H1 (cell line): ENCODE measurements around the gene SAFB. TPM values are rescaled to one million over a fixed set of nuclear protein-coding genes. Genes with fewer than 3 reads are reported as not detected.

Source experiments
- CTCF ChIA-PET: fragments of 300-600 bp; sonication (Branson Sonifier 250); formaldehyde crosslinking; loops from one replicate; lab custom pipeline; 2021; ENCODE audit not compliant: partially characterized antibody; lab: Charles Lee
- POLR2A ChIA-PET: fragments of 300-600 bp; sonication (Branson Sonifier 250); formaldehyde crosslinking; loops from one replicate; lab custom pipeline; 2021; ENCODE audit warnings: inconsistent platforms; ENCODE audit not compliant: partially characterized antibody; lab: Charles Lee
- DNase-seq, 2 experiments: peaks; one replicate each; pipeline versions ENCODE4 v3.0.0 to v3.0.0-alpha.2; 2010 to 2022; ENCODE audit warnings: low spot score in 2 of 2, low read depth in 1 of 2, mixed read lengths in 1 of 2
- FAIRE-seq: peaks from 2 replicates; lab custom pipeline; 2011; peaks lifted over from hg19 to GRCh38; lab: Jason Lieb, UNC
- H2AFZ ChIP-seq: 2 replicates; pipeline ENCODE4 v1.8.1; 2012; ENCODE audit warnings: low read length, inconsistent platforms
- H2AK5ac ChIP-seq: 2 replicates; pipeline ENCODE4 v1.6.1; 2013; ENCODE audit warnings: low read depth, low read length
- H2BK120ac ChIP-seq: replicated peaks from 2 replicates; pipeline ENCODE3; 2013; ENCODE audit warnings: low read depth, low read length, inconsistent platforms
- H2BK12ac ChIP-seq: 2 replicates; pipeline ENCODE4 v1.6.1; 2013; ENCODE audit warnings: low read depth, low read length
- H2BK15ac ChIP-seq: 2 replicates; pipeline ENCODE4 v1.6.1; 2013; ENCODE audit warnings: low read length
- H2BK20ac ChIP-seq: 2 replicates; pipeline ENCODE4 v1.6.1; 2013; ENCODE audit warnings: low read length
- H2BK5ac ChIP-seq: 2 replicates; pipeline ENCODE4 v1.6.1; 2013; ENCODE audit warnings: low read depth, low read length
- H3K14ac ChIP-seq: 2 replicates; pipeline ENCODE4 v1.6.1; 2013; ENCODE audit warnings: inconsistent platforms; ENCODE audit not compliant: insufficient read length
- H3K18ac ChIP-seq: 2 replicates; pipeline ENCODE4 v1.6.1; 2013; ENCODE audit warnings: low read length; ENCODE audit errors: extremely low read depth
- H3K23ac ChIP-seq: 2 replicates; pipeline ENCODE4 v1.6.1; 2013; ENCODE audit warnings: inconsistent platforms; ENCODE audit not compliant: insufficient read length
- H3K23me2 ChIP-seq: 2 replicates; pipeline ENCODE4 v1.6.1; 2013; ENCODE audit warnings: low read depth, low read length
- H3K27ac ChIP-seq: 2 replicates; pipeline ENCODE4 v1.6.1; 2011; ENCODE audit warnings: low read depth, low read length, inconsistent platforms
- H3K27me3 ChIP-seq, 4 experiments: replicated peaks in 1 of 4; 1 replicate in 1 of 4; 2 replicates in 3 of 4; pipeline versions ENCODE4 v1.6.1 to v1.8.1; 2011 to 2013; ENCODE audit warnings: low read length in 3 of 4, mild to moderate bottlenecking in 3 of 4, inconsistent platforms in 2 of 4, mixed read lengths in 2 of 4, moderate library complexity in 1 of 4; ENCODE audit not compliant: control insufficient read depth in 3 of 4, insufficient read depth in 3 of 4; ENCODE audit errors: extremely low read depth in 1 of 4
- H3K36me3 ChIP-seq, 4 experiments: 2 replicates each; pipeline versions ENCODE4 v1.6.1 to v1.8.1; 2011 to 2013; ENCODE audit warnings: mild to moderate bottlenecking in 4 of 4, low read length in 3 of 4, moderate library complexity in 2 of 4, control low read depth in 1 of 4, inconsistent platforms in 1 of 4; ENCODE audit not compliant: insufficient read depth in 4 of 4, control insufficient read depth in 2 of 4
- H3K4ac ChIP-seq: replicated peaks from 2 replicates; pipeline ENCODE3; 2013; ENCODE audit warnings: low read length, low read depth, mixed read lengths, inconsistent platforms; ENCODE audit not compliant: insufficient read length
- H3K4me1 ChIP-seq, 4 experiments: replicated peaks in 1 of 4; 1 replicate in 1 of 4; 2 replicates in 3 of 4; pipeline versions ENCODE4 v1.6.1 to v1.8.1; 2011 to 2013; ENCODE audit warnings: low read length in 3 of 4, inconsistent platforms in 2 of 4, mixed read lengths in 1 of 4; ENCODE audit not compliant: insufficient read depth in 4 of 4, control insufficient read depth in 3 of 4
- H3K4me2 ChIP-seq, 2 experiments: 2 replicates each; pipeline versions ENCODE4 v1.6.1 to v1.8.1; 2011 to 2013; ENCODE audit warnings: low read depth in 2 of 2, low read length in 2 of 2, control low read depth in 1 of 2, inconsistent platforms in 1 of 2, mild to moderate bottlenecking in 1 of 2; ENCODE audit not compliant: insufficient read depth in 1 of 2
- H3K4me3 ChIP-seq, 4 experiments: fragments of 200-600, 300-600 bp in 1 of 4; sonication (generic), shearing (Covaris generic), sonication (Bioruptor Twin) in 1 of 4; 2 replicates each; pipeline versions ENCODE4 v1.5.1 to v1.8.1; 2011 to 2016; ENCODE audit warnings: low read length in 4 of 4, low read depth in 3 of 4, control low read depth in 2 of 4, inconsistent platforms in 2 of 4, mild to moderate bottlenecking in 2 of 4, mixed read lengths in 1 of 4, moderate library complexity in 1 of 4; ENCODE audit not compliant: insufficient read depth in 2 of 4; ENCODE audit errors: extremely low read depth in 1 of 4
- H3K56ac ChIP-seq: replicated peaks from 2 replicates; pipeline ENCODE3; 2013; ENCODE audit warnings: low read depth, mild to moderate bottlenecking, mixed read lengths, low read length, inconsistent platforms; ENCODE audit not compliant: insufficient read length
- H3K79me1 ChIP-seq: 2 replicates; pipeline ENCODE4 v1.6.1; 2013; ENCODE audit warnings: low read depth, low read length, control low read depth
- H3K79me2 ChIP-seq, 2 experiments: 2 replicates each; pipeline versions ENCODE4 v1.6.1 to v1.8.1; 2012 to 2013; ENCODE audit warnings: low read length in 2 of 2, mild to moderate bottlenecking in 2 of 2, inconsistent platforms in 1 of 2; ENCODE audit not compliant: insufficient read depth in 2 of 2, control insufficient read depth in 1 of 2
- H3K9ac ChIP-seq, 4 experiments: replicated peaks in 1 of 4; 1 replicate in 1 of 4; 2 replicates in 3 of 4; pipeline versions ENCODE4 v1.6.1 to v1.8.1; 2011 to 2013; ENCODE audit warnings: low read depth in 3 of 4, low read length in 3 of 4, control low read depth in 2 of 4, mild to moderate bottlenecking in 2 of 4, moderate library complexity in 2 of 4, inconsistent platforms in 1 of 4; ENCODE audit errors: extremely low read depth in 1 of 4
- H3K9me3 ChIP-seq, 2 experiments: 2 replicates each; pipeline versions ENCODE4 v1.6.1 to v1.8.1; 2012 to 2013; ENCODE audit warnings: mild to moderate bottlenecking in 2 of 2, moderate library complexity in 2 of 2, control low read depth in 1 of 2, inconsistent platforms in 1 of 2, low read depth in 1 of 2, low read length in 1 of 2, mixed read lengths in 1 of 2; ENCODE audit not compliant: insufficient read depth in 2 of 2
- H4K20me1 ChIP-seq, 2 experiments: replicated peaks in 1 of 2; 2 replicates each; pipeline versions ENCODE3 to v1.8.1; 2011 to 2013; ENCODE audit warnings: inconsistent platforms in 2 of 2, low read length in 2 of 2, mild to moderate bottlenecking in 1 of 2; ENCODE audit not compliant: insufficient read depth in 2 of 2, control insufficient read depth in 1 of 2
- H4K5ac ChIP-seq: 2 replicates; pipeline ENCODE4 v1.6.1; 2013; ENCODE audit warnings: low read length, low read depth, mixed read lengths, inconsistent platforms; ENCODE audit not compliant: insufficient read length
- H4K8ac ChIP-seq: 2 replicates; pipeline ENCODE4 v1.8.0; 2013; ENCODE audit warnings: mild to moderate bottlenecking, moderate library complexity, low read length, inconsistent platforms; ENCODE audit not compliant: insufficient read depth; ENCODE audit errors: extremely low read depth
- H4K91ac ChIP-seq: replicated peaks from 2 replicates; pipeline ENCODE3; 2013; ENCODE audit warnings: low read length, mixed read lengths, inconsistent platforms; ENCODE audit not compliant: insufficient read length
- BRCA1 ChIP-seq: IDR thresholded peaks from 2 replicates; pipeline ENCODE4 v1.6.1; 2012; ENCODE audit warnings: low read depth, low read length, improper control_type of control experiment
- JUN ChIP-seq: IDR thresholded peaks from 2 replicates; pipeline ENCODE4 v1.6.1; 2011; ENCODE audit warnings: low read depth, mild to moderate bottlenecking, improper control_type of control experiment, low read length
- MAFK ChIP-seq: IDR thresholded peaks from 2 replicates; pipeline ENCODE4 v1.6.1; 2012; ENCODE audit warnings: low read depth, mild to moderate bottlenecking, improper control_type of control experiment, low read length
- POU5F1 ChIP-seq: IDR thresholded peaks from 2 replicates; pipeline ENCODE4 v1.6.1; 2011; ENCODE audit warnings: low read depth, mild to moderate bottlenecking, low read length, moderate library complexity
- RBBP5 ChIP-seq: IDR thresholded peaks from 2 replicates; pipeline ENCODE4 v1.7.1; 2012; ENCODE audit warnings: low read depth, mild to moderate bottlenecking, inconsistent platforms, low read length, moderate library complexity, borderline replicate concordance
- RNF2 ChIP-seq: fragments of 200-900, 300-1000 bp; sonication (generic); IDR thresholded peaks from 2 replicates; pipeline ENCODE4 v1.7.1; 2016; ENCODE audit warnings: borderline replicate concordance, low read depth, mild to moderate bottlenecking, antibody characterized with exemption, low read length; ENCODE audit not compliant: poor library complexity, severe bottlenecking; ENCODE audit errors: missing control alignments
- SIN3A ChIP-seq, 2 experiments: IDR thresholded peaks in 1 of 2; conservative IDR thresholded peaks in 1 of 2; 2 replicates each; pipeline ENCODE4 v1.6.1; 2011 to 2012; ENCODE audit warnings: low read length in 2 of 2, improper control_type of control experiment in 1 of 2, low read depth in 1 of 2, mild to moderate bottlenecking in 1 of 2
- SIX5 ChIP-seq: IDR thresholded peaks from 2 replicates; pipeline ENCODE4 v1.6.1; 2011; ENCODE audit warnings: mild to moderate bottlenecking, low read depth, low read length
- SRF ChIP-seq: IDR thresholded peaks from 2 replicates; pipeline ENCODE4 v1.6.1; 2011; ENCODE audit warnings: mild to moderate bottlenecking, low read depth, low read length, moderate library complexity
- TBP ChIP-seq: IDR thresholded peaks from 2 replicates; pipeline ENCODE4 v1.6.1; 2011; ENCODE audit warnings: low read depth, low read length, improper control_type of control experiment
- TCF12 ChIP-seq: IDR thresholded peaks from 2 replicates; pipeline ENCODE4 v1.6.1; 2011; ENCODE audit warnings: low read depth, mild to moderate bottlenecking, low read length
- WGBS, 2 experiments: shearing (Covaris generic) in 1 of 2; methylation state at CpG; one replicate each; pipeline versions ENCODE4 v1.1.6 to v1.1.7; 2013 to 2015; ENCODE audit warnings: low lambda C conversion rate in 2 of 2, mixed read lengths in 2 of 2, inconsistent platforms in 1 of 2, low coverage in 1 of 2, missing lambda C conversion rate in 1 of 2; ENCODE audit not compliant: insufficient replicate concordance in 2 of 2, insufficient coverage in 1 of 2, insufficient read length in 1 of 2; ENCODE audit errors: extremely low coverage in 1 of 2, missing lambda C conversion rate in 1 of 2; 5-methylcytosine and 5-hydroxymethylcytosine counted together
- polyA plus RNA-seq, 7 experiments: library from polyadenylated mRNA; depleted of rRNA in 3 of 7; stranded (reverse) in 5 of 7; unstranded in 2 of 7; fragments of >200 nt in 5 of 7; fragments of 200-250 nt in 2 of 7; gene quantifications; 1 replicate in 5 of 7; 2 replicates in 1 of 7; 4 replicates in 1 of 7; pipeline versions ENCODE4 v1.2.1 to v1.2.3, GENCODE V29; 2011 to 2013; ENCODE audit warnings: missing spikeins in 2 of 7, mixed read lengths in 2 of 7
- total RNA-seq: library from RNA; stranded (reverse); fragmentation: NEBNext Ultra II Directional; extraction: Animal tissue kit (Norgen Biotek cat#: 25700); gene quantifications from 2 replicates; pipeline ENCODE4 v1.2.1, GENCODE V29; 2021
- TF ChIP-seq, protein P1 (sequence below): IDR thresholded peaks from 2 replicates; pipeline ENCODE4 v1.6.1; 2011; ENCODE audit warnings: low read depth, mild to moderate bottlenecking, low read length; ENCODE audit not compliant: insufficient read depth

SAFB gene
- total and polyA plus RNA-seq, 2 of the 8 experiments (the other 6 are each of a cell fraction or from before 2014, with no cell fraction given) = 27.0 to 110 TPM

DNA sequence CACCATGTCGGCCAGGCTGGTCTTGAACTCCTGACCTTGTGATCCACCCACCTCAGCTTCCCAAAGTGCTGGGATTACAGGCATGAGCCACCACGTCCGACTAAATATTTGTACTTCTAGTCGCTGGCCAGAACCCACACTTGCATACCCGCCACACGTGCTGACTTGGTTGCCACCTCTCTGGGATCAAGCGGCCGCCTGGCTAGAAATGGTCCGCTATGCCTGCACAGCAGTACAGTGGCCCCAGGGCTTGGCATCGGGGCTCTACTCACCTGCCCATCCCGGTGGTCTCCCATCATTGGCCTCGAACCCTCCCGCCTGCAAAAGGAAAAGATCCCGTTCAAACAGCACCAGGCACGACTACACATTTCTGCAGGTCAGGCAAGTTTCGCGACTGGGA is 31.4 kb upstream of the SAFB start:
- Histone ChIP-seq H3K23ac (no peak overlapping the region), H4K5ac (no peak overlapping the region), H3K4me1 (peaks cover 0 to 8% (median 4%) of the 10 kb centered on the region in 4 experiments; a peak in 6 of 7 replicates), H3K23me2 (no peaks in the 10 kb centered on the region), H3K4me3 (no peak overlapping the region), H2BK12ac (no peak overlapping the region), H3K27me3 (no peaks in the 10 kb centered on the region), H3K14ac (no peak overlapping the region), H2BK5ac (no peak overlapping the region), H3K36me3 (peaks cover 29 to 72% (median 53%) of the 10 kb centered on the region in 4 experiments; a peak in 7 of 8 replicates), H2BK20ac (no peak overlapping the region), H4K91ac (no peak overlapping the region), H3K18ac (no peak overlapping the region), H3K27ac (no peak overlapping the region), H2AFZ (no peak overlapping the region), H3K4ac (no peak overlapping the region), H3K79me1 (peaks cover 11% of the 10 kb centered on the region), H2AK5ac (no peak overlapping the region), H3K9ac (no peak overlapping the region), H3K4me2 (no peak overlapping the region), H3K56ac (no peak overlapping the region), H4K20me1 (peaks cover 4 to 31% of the 10 kb centered on the region in 2 experiments), H2BK120ac (no peak overlapping the region), H2BK15ac (no peak overlapping the region), H3K79me2 (no peaks in the 10 kb centered on the region), H3K9me3 (no peaks in the 10 kb centered on the region), H4K8ac (no peak overlapping the region)
- FAIRE-seq (no peak), DNase-seq (no peak)
- WGBS, 2 experiments = 97% methylated on average over 17 of the region's 17 CpGs; no CpG with 5 or more reads in 1 of the 2 experiments
- POLR2A ChIA-PET = no interaction called here
- CTCF ChIA-PET = interaction anchor here (1.8 kb wide), 1 partner anchor 30 kb away, joined by 8 read pairs; no protein-coding TSS in a partner anchor
- TF ChIP-seq, protein P1, sequence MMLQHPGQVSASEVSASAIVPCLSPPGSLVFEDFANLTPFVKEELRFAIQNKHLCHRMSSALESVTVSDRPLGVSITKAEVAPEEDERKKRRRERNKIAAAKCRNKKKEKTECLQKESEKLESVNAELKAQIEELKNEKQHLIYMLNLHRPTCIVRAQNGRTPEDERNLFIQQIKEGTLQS = no peak
- TF ChIP-seq MAFK (no peak), SIX5 (no peak), POU5F1 (no peak), SIN3A (conservative IDR thresholded peaks at IDR 0.05 in 1 of 2, IDR thresholded peaks at IDR 0.05 in 1 of 2; ENCODE audit: low read depth in 1 of 2, low read length in 2 of 2) (no peak), BRCA1 (no peak), JUN (no peak), RNF2 (no peak), TCF12 (no peak), SRF (no peak), RBBP5 (no peak), TBP (no peak)
